Suprapubic skin (tissue), 4 donors: ENCODE data around the gene SCN2A. TPM values are rescaled to one million over a fixed set of nuclear protein-coding genes. Genes with fewer than 3 reads are reported as not detected.

Source experiments
- DNase-seq, 2 donors: peaks; one replicate each; pipeline ENCODE4 v3.0.0-alpha.2; 2019; ENCODE audit warnings: low spot score in 2 of 2
- H3K27ac ChIP-seq: fragments of 200-600 bp; sonication (generic); one replicate; pipeline ENCODE4 v1.5.1; 2019
- H3K27me3 ChIP-seq: fragments of 200-600 bp; sonication (generic); one replicate; pipeline ENCODE4 v1.5.1; 2019
- H3K36me3 ChIP-seq: fragments of 200-600 bp; sonication (generic); one replicate; pipeline ENCODE4 v1.5.1; 2019
- H3K4me1 ChIP-seq: fragments of 200-600 bp; sonication (generic); one replicate; pipeline ENCODE4 v1.5.1; 2019
- H3K4me3 ChIP-seq: fragments of 200-600 bp; sonication (generic); one replicate; pipeline ENCODE4 v1.5.1; 2019; ENCODE audit warnings: mild to moderate bottlenecking
- H3K9me3 ChIP-seq: fragments of 200-600 bp; sonication (generic); one replicate; pipeline ENCODE4 v1.5.1; 2019
- CTCF ChIP-seq, 2 donors: fragments of 200-600 bp in 1 of 2; fragments of 450-650 bp in 1 of 2; sonication (generic) in 1 of 2; IDR thresholded peaks; one replicate each; pipeline ENCODE4 v1.5.1; 2016 to 2019; ENCODE audit warnings: antibody characterized with exemption in 2 of 2, mild to moderate bottlenecking in 1 of 2, moderate library complexity in 1 of 2
- EP300 ChIP-seq: sonication (generic); formaldehyde crosslinking; IDR thresholded peaks from one replicate; pipeline ENCODE4 v1.6.1; 2017; ENCODE audit warnings: antibody characterized with exemption
- POLR2A ChIP-seq, 2 donors: fragments of 450-650 bp; IDR thresholded peaks; one replicate each; pipeline ENCODE4 v1.6.1; 2017; ENCODE audit warnings: antibody characterized with exemption in 2 of 2, mild to moderate bottlenecking in 2 of 2, moderate library complexity in 2 of 2
- POLR2AphosphoS5 ChIP-seq, 3 donors: sonication (generic); formaldehyde crosslinking; IDR thresholded peaks; one replicate each; pipeline ENCODE4 v1.6.1; 2017; ENCODE audit warnings: antibody characterized with exemption in 3 of 3
- WGBS: methylation state at CpG from one replicate; pipeline ENCODE4 v1.1.5; 2018; 5-methylcytosine and 5-hydroxymethylcytosine counted together
- total RNA-seq, 4 donors: library from RNA; depleted of rRNA; stranded (reverse); fragments of >200 nt; gene quantifications; one replicate each; pipeline ENCODE4 v1.1.0, GENCODE V29; 2016

SCN2A gene
- total RNA-seq, 4 donors from 2014 or later = 0.08 to 1.1 (median 0.20) TPM

- Histone ChIP-seq H3K9me3 (no peaks in the 10 kb centered on the region), H3K4me1 (no peaks in the 10 kb centered on the region), H3K27ac (no peak overlapping the region), H3K36me3 (no peaks in the 10 kb centered on the region), H3K27me3 (no peaks in the 10 kb centered on the region), H3K4me3 (no peak overlapping the region)
- WGBS = 55% methylated on average over 2 of the region's 2 CpGs
- DNase-seq = no peak
- TF ChIP-seq EP300 (no peak), POLR2A (IDR thresholded peaks at IDR 0.05) (no peak), CTCF (IDR thresholded peaks at IDR 0.05) (no peak), POLR2AphosphoS5 (IDR thresholded peaks at IDR 0.05) (no peak)
These were observed 2.2 kb upstream of the SCN2A start for GRCh38 chr2:165237056-165237455.

GRCh38 chr2:165238295-165238694 lies 919 bp upstream of the SCN2A start:
- H3K4me1 ChIP-seq = no peaks in the 10 kb centered on the region
- H3K4me3 ChIP-seq = no peak overlapping the region
- no peak for DNase-seq
- H3K27me3 ChIP-seq = no peaks in the 10 kb centered on the region
- TF ChIP-seq EP300 = no peak
- no peak for TF ChIP-seq CTCF (IDR thresholded peaks at IDR 0.05)
- no peak for TF ChIP-seq POLR2AphosphoS5 (IDR thresholded peaks at IDR 0.05)
- no peak for TF ChIP-seq POLR2A (IDR thresholded peaks at IDR 0.05)
- no peak overlapping the region for H3K27ac ChIP-seq
- H3K36me3 ChIP-seq = no peaks in the 10 kb centered on the region
- WGBS = 11% methylated on average over 3 of the region's 3 CpGs
- H3K9me3 ChIP-seq = no peaks in the 10 kb centered on the region

- Histone ChIP-seq H3K27ac (no peak overlapping the region), H3K4me1 (no peaks in the 10 kb centered on the region), H3K36me3 (no peaks in the 10 kb centered on the region), H3K9me3 (no peaks in the 10 kb centered on the region), H3K4me3 (no peak overlapping the region), H3K27me3 (no peaks in the 10 kb centered on the region)
- DNase-seq = no peak
- WGBS = 72% methylated on average over 4 of the region's 4 CpGs
- TF ChIP-seq POLR2A (IDR thresholded peaks at IDR 0.05) (no peak), POLR2AphosphoS5 (IDR thresholded peaks at IDR 0.05) (no peak), CTCF (IDR thresholded peaks at IDR 0.05) (no peak)
These were observed 772 bp downstream of the SCN2A start for GRCh38 chr2:165239856-165240515.

GRCh38 chr2:165240916-165241315 lies 1.7 kb downstream of the SCN2A start:
- no peaks in the 10 kb centered on the region for H3K4me1 ChIP-seq
- H3K27me3 ChIP-seq = no peaks in the 10 kb centered on the region
- H3K27ac ChIP-seq = no peak overlapping the region
- H3K4me3 ChIP-seq = no peak overlapping the region
- no peaks in the 10 kb centered on the region for H3K9me3 ChIP-seq
- TF ChIP-seq EP300 (no peak), CTCF (IDR thresholded peaks at IDR 0.05) (no peak), POLR2AphosphoS5 (IDR thresholded peaks at IDR 0.05) (no peak), POLR2A (IDR thresholded peaks at IDR 0.05) (no peak)
- DNase-seq = no peak
- WGBS = 83% methylated on average over 2 of the region's 2 CpGs
- no peaks in the 10 kb centered on the region for H3K36me3 ChIP-seq

DNA sequence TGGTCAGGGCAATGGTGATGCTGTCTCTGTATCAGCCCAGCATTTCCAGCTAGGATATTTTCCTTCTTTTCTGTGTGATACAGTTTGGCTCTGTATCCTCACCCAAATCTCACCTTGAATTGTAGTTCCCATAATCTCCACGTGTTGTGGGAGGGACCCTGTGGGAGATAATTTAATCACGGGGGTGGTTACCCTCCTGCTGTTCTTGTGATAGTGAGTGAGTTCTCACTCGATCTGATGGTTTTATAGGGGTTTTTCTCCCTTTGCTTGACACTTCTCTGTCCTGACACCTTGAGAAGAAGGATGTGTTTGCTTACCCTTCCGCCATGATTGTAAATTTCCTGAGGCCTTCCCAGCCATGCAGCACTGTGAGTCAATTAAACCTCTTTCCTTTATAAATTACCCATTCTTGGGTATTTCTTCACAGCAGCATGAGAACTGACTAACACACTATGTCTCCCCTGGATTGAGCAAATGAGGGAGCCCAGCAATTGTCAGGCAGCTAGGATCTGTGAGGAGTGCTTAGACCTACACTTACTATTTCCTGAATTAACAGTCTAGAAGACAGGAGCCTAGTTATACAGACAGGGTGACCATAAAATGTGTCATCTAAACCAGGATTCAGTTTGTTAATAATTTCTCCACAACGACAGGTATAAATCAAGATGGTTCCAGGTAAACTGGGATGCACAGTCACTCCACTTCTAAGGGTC lies 6.0 kb downstream of the SCN2A start:
- Histone ChIP-seq H3K36me3 (no peaks in the 10 kb centered on the region), H3K4me3 (no peak overlapping the region), H3K4me1 (no peaks in the 10 kb centered on the region), H3K27ac (no peak overlapping the region), H3K9me3 (no peaks in the 10 kb centered on the region), H3K27me3 (no peaks in the 10 kb centered on the region)
- TF ChIP-seq POLR2A (IDR thresholded peaks at IDR 0.05) (no peak), POLR2AphosphoS5 (IDR thresholded peaks at IDR 0.05) (no peak), CTCF (IDR thresholded peaks at IDR 0.05) (no peak), EP300 (no peak)
- no peak for DNase-seq
- 43% methylated on average over 5 of the region's 5 CpGs for WGBS
